HG03460 (cell line): ENCODE measurements around the gene UCK2.

Experiments used
- ATAC-seq: cut with Tn5 transposase; IDR thresholded peaks from one replicate; pipeline ENCODE4 v1.9.1; 2021; ENCODE audit not compliant: unreplicated experiment

The UCK2 gene

DNA sequence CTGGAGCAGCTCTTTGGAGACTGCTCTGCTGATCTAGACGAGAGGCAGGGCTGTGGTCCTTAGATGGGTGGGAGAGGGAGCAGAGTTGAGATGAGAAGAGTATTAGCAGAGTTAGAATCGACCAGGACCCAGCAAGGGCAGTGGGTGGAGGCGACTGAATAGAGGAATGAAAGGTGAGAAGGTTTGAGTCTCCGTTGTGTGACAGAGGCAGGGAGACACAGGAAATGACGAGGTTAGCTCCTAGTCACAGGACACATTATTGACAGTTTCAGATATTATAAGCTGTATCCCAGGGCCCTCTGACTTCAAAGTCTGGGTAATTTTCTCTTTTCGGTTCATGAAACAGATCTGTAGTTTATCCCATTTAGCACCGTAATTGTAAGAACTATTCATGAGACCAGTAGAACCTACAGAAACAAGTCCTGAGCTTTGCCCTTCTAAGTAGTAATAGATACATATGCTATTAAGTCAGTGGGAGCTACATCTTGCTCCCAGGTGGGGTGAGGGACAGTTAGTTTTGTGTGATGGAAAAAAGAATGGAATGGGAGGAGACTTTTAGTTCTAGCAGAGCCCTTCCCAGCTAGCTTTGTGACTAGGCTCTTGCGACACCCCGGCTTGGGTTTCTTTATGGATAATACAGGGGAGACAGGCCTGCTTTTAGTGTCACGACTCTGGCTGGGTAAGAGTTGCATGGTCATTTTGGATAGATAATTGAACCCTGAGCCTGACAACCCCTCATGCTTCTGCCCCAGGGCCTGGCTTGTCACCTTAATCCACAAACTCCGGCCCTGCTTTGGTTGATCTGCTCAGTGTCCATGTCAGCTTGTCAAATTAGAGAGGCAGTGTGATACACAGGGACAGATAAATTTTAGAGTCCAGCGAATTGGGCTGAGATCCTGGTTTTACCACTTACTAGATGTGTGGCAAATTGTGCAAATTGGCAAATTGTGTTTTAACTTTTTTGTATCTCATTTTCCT, 70.2 kb downstream of the UCK2 start:
- no peak for ATAC-seq

DNA sequence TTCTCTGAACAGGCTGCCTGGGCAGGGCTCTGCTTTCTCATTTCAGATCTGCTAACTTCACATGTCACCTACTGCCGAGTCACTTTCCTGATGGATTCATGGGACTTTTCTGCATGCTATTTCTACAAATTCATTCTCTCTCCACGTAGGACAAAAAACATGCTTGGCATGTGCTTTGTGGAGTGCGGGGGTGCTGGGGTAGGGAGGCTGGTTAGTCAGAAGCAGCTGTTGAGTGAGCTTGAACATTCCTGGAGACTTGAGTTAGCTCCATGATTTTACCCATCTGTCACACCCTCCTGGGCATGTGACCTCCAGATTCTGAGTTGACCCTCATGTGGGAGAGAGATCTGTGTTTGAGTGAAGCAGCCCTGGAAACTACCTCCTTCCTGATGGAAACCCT, 71.4 kb downstream of the UCK2 start:
- ATAC-seq, result no peak

DNA sequence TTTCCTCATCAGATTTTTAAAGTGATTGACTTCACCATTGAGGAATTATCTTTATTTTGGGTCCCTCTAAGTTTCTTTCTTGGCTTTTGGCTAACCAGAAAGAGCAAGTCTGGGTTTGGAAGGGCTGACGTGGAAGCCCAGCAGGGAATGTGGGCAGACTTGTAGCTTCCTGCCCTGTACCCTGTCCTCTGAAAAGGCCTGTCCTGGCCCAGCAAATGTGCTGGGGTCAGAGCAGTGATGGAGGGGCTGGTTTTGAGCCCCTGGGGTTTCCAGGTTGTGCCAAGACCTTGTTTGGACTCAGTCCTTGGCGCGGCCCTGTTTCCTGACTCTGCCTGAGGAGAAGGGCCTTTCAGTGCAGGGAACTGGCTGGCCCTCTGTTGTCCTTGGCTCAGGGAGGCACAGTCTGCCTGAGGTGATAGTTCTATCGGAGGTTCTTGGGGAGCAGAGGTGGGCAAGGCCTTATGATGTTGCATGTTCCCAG, 72.1 kb downstream of the UCK2 start:
- ATAC-seq, result no peak

DNA sequence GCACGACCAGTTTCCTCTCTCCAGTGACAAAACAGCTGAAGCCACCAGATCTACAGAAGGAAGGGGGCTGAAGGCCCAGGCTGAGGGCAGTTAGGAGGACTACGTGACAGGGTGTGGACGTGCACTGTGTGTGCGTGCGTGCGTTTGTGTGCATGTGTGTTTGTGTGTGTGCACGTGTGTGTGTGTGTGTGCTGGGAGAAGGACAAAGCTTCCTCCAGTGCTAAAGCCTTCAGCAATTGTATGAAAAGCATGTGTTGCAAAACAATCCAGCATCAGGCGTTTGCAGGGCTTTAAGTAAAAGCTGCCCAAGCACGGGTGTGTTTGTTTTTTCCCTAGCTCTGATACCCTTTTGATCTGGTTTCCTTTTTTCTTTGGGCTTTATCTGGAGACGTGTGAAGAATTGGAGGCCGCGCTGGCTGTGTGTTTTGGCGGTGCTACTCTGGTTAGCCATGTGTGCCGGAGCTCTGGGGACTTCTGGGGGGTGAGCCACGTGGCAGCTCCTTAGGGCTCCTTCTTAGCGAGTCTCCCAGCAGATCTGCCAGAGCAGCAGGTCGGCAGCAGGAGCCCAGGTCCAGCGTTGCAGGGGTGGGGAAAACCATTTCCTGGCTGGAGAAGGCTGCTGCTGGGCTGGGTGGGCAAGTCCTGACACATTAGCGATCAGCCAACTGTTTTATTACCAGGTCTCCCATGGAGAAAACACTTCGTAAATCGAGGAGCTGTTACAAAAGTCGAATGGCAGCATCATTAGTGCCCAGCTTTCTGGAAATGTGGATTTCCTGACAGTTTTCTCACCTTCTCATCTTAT, 73.4 kb downstream of the UCK2 start:
- ATAC-seq, result no peak

DNA sequence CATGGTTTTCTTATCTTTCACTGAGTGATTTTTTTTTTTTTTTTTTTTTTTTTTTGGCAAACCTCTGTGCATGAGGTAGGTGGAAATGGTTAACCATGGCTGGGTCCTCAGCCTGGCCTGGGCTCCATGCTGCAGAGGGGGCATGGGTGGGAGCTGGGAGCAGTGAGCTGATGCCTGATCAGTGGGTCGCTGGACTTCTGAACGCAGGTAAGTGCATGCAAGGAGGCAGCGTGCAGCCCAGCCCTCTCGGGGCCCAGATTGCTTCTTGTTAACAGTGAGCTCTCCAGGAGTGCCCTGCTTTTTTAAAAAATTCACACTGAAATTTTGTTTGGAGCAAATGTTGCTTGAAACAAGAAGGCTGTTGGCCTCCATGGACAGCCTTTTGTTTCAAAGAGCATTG, 75.2 kb downstream of the UCK2 start:
- ATAC-seq, result no peak

DNA sequence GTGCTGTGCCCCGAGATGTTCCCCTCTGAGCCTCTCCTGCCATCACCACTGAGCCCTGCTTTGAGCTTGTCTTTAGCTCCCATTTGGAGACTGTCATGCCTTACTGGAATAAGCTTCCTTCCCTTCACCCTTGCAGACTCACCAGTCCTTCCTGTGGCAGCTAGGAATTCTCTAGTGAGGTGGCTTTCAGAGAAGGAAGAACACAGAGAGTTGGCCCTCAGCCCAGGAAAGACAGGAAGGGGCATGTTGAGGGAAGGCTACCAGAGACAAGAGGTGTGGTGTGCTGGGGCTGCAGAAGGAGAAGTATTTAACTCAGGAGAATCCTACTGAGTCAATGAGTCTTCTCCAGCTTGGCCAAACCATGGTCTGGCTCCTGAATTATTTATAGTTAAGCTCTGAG, 76.3 kb downstream of the UCK2 start:
- ATAC-seq, result no peak

DNA sequence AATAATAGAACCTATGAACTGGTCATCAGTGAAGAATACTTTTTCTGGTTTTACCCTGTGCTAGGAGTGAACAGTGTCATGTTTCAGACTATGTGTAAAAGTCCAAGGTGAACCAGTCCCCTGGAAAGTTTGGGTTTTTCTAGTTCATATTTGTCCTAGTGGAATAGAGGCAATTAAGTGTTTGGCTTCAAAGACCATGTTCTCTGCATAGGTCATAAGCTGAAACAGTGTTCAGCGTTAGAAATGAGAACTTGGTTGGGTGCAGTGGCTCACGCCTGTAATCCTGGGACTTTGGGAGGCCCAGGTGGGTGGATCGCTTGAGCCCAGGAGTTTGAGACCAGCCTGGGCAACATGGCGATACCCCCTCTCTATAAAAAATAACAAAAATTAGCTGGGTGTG, 77.5 kb downstream of the UCK2 start:
- no peak for ATAC-seq

DNA sequence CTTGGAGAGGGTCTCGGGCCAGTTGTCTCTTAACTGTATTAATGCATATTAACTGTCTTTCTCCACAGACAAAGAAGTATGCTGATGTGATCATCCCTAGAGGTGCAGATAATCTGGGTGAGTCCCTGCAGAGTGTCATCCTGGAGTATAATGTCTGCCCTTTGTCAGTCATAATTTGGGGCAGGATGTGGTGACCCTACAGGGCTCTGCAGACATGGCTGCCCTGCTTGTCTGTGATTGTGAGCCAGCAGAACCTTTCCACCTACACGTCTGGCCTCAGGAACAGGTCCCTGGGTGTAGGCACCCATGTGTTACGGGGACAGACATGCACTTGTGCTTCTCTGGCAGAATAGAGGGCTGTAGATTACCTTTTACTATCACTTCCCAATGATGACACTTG, 78.4 kb downstream of the UCK2 start:
- no peak for ATAC-seq

DNA sequence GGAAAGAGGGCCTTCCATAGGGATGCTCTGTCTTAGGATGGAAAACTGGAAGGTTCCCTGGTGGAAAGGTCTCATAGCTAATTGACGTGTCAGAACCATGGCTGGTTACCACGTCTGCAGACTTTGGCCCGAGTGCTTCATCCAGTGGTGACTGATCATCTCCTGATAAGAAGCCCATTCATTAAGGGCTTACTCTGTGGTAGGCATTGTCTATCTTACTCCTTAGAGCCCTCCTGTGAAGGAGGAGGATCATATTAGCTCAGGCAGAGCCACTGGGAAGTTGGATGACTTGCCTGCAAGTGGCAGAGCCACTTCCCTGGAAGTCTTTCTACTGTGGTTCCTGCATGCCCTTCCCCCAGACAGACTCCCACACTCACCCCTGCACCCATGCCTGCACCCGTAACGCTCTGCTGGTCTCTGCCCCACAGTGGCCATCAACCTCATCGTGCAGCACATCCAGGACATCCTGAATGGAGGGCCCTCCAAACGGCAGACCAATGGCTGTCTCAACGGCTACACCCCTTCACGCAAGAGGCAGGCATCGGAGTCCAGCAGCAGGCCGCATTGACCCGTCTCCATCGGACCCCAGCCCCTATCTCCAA, 79.9 kb downstream of the UCK2 start:
- no peak for ATAC-seq

DNA sequence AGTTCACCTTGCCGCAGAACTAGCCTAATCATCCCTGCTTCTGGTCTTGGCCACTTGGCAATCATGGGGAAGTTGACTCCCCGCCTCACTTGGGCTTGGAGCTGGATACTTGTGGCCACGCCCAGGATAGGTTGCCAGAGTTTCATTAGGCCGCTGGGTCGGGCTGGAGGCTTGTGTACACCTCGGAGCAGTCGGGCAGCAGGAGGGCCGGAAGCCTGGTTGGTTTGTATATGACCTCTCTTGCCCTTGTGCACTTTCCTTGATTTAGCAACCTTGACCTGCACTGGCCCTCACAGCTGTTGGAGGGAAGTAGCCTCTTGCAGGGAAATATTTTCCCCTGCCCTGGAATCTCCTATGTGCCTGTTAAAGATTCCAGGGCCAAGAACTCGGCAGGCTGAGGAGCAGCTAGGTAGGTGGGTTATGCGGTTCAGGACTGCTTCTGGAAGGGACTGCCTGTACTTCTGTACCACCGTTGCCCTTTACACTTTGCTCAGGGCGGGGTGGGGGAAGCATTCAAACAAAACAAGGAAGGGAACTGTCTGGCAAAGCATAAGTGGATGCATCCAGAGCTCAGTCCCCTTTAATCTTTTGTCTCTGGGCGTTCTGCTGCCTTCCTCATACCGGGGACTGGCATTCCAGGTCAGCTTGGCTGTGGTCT, 83.5 kb downstream of the UCK2 start:
- ATAC-seq, result no peak

DNA sequence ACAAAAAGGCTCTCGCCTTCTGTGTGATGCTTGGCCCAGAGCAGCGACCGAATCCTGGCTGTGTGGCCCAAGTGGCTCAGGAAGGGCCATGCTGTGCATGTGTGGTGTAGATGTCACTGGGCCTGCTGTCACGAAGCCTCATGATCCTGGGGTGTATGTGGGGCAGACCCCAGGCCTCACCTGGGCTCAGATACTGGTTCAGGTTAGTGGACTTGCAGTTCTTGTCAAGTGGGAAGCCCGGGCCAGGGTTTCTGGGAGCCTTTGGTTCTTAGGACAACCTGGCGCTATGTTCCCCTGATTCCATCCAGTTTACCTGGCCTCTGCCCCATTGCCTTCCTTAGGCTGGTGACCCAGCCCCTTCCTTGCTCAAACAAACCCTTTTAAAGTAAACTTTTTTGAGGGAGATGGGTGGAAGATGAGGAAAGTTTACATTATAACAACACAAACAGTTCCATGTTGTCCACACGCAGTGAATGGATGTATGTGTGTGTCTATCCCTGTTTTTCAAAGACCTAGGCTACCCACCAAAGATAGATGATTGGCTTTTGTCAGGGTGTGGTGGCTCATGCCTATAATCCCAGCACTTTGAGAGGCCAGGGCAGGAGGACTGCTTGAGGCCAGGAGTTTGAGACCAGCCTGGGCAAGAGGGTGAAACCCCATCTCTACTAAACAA, 84.3 kb downstream of the UCK2 start:
- ATAC-seq, result no peak

DNA sequence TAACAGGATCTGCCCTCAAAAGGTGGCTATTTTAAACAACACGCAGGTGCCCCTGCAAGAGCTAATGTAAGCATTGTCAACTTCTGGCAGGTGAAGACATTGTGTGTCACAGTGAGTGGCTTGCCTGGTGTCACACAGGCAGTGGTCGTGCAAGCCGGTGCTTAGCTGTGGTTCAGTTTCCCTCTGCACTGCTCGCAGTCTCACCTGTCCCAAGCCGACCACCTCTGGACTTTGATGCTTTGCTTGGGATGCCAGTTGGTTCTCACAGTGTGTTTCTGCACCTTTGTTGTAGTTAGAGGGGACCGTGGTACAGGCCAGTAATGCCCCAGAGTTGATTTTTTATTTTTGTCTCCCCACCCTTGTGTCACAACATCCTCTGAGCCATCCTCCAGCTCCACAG, 85.2 kb downstream of the UCK2 start:
- no peak for ATAC-seq

DNA sequence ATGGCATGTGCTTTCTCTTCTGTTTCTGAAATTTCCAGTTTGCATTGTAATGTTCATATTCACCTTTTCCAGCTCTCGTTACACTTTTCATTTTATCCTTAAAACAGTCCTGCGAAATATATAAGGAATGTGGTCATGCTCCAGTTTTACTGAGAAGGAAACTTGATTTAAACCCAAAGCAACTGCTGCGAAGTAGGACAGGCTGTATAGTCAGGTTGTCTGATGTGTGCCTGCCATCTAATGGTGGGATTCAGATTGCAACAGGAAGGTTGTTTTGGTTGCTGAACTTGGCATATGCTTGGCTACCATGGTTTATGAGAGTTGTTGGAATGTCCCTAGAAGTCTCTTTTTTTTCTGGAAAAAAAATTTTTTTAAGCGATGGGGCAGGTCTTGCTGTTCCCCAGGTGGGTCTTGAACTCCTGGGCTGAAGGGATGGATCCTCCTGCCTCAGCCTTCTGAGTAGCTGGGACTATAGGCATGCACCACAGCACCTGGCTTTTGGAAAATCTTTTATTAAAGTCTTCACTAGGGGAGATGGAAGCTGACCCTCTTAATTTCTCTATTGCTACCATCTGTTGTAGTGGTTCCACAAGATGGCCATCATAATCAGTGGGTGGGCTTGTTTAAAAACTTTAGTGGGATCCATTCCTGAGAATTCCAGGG, 86.9 kb downstream of the UCK2 start:
- ATAC-seq, result peak; percentile 69

DNA sequence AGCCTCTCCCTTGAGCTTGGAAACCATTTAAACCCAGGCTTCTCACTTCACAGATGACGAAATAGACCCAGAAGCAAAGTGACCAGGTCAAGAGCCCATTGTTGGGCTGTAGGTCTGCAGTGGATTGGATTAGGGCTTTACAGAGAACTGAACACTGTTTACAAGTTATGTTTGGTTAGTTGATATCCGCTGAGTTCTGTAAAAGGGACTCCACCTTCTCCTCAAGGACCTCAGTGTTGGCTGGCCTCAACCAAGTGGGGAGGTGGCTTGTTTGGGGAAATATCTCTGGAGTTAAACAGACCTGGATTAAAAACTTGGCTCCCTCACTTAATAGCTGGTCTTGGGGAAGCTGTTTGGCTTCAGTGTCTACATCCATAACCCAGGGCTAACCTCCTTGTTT, 88.1 kb downstream of the UCK2 start:
- ATAC-seq, result no peak

DNA sequence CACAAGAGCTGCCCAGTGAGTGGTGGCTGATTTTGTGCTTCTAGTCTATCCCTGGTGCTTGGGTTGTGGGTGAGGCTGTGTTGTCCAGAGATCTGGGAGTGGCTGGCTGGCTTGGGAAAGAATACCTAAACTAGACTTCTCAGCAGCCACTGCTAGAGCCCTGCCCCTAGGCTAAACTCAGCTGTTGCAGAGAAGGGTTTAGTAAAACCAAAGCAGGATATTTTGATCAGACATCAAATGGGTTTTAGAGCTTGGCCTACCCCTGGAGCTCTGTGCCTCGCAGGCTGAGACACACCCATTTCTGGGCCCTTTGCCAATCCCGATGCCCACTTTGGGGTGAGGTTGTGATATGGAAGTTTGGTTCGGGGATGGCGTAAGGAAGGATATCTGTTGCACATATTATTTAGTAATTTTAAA, 88.5 kb downstream of the UCK2 start:
- ATAC-seq, result no peak

DNA sequence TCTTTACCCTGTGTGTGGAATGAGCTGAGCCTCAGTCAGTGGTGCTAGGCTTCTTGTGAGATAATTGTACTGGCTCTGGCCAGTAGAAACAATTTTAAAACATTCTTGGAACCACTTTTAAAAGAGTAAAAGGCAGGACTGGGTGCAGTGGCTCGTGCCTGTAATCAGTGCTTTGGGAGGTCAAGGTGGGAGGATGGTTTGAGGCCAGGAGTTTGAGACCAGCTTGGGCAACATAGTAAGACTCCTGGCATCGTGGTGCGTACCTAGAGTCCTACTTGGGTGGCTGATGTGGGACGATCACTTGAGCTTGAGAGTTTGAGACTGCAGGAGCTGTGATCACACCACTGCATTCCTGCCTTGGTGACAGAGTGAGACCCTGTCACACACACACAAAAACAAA, 89.8 kb downstream of the UCK2 start:
- ATAC-seq, result no peak

DNA sequence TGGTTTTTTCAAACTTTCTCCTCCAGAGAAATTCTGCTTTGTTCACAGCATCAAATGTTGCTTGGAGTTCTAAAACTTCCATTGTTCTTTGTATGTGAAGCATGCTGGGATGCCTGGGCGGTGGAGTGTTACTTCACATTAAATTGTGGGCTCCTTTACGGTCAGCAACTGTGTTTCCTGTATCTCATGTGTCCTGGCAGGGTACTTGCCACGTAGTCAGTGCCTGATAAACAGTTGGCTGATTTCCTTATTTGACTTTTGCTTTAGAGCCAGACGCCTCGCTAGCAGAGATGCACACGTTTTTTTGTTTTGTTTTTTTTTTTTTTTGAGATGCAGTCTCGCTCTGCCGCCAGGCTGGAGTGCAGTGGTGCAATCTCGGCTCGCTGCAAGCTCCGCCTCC, 96.7 kb downstream of the UCK2 start:
- no peak for ATAC-seq

DNA sequence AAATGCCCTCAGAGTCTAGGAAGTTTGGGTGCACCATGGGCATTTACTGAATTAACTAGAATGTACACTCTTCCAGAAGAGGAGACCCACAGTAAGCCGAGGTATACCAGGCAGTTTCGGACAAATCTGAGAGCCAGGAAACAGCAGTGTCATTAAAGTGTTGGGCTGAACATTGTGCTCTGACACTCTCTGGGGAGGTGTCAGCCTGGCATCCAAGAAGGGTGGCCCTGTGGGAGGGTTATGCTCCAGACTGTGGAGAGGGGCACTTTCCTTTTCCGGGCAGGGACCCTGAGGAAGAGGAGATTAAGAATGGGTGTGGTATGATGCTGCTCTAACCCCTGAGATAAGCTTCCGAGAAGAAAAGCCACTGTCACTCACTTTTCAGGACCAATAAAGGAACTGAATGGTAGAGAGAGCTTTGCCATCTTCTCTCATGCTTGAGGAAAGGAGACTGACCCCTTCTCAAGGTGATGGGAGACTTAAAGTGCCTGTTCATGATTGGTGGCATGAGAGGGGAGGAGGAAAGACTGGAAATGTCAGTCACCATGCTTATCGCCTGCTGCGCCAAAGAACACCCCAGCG, 98.2 kb downstream of the UCK2 start:
- no peak for ATAC-seq

DNA sequence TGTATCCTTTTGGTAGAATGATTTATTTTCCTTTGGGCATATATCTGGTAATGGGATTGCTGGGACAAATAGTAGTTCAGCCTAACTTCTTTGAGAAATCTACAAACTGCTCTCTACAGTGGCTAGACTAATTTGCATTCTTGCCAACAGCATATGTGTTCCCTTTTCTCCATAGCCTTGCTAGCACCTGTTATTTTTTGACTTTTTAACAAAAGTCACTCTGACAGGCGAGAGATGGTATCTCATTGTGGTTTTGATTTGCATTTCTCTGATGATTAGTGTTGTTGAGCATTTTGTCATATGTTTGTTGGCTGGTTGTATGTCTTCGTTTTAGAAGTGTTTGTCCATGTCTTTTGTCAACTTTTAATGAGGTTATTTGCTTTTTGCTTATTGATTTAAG, 99.8 kb downstream of the UCK2 start:
- peak; percentile 67 for ATAC-seq
